B cell (primary cell): ENCODE results near the gene BMP2K.

Experiments used
- CTCF ChIP-seq: fragments of 200-600 bp; IDR thresholded peaks from one replicate; pipeline ENCODE4 v1.8.0; 2022; ENCODE audit warnings: antibody characterized with exemption, mild to moderate bottlenecking
- EZH2 ChIP-seq: IDR thresholded peaks from 2 replicates; pipeline ENCODE4 v1.6.1; 2012; ENCODE audit warnings: borderline replicate concordance, low read depth, mild to moderate bottlenecking, moderate library complexity, low read length; ENCODE audit not compliant: insufficient read depth, poor library complexity, severe bottlenecking

- TF ChIP-seq CTCF (no peak), EZH2 (no peak)
Measured at GRCh38 chr4:78870056-78870455, 93.9 kb downstream of the BMP2K start.
